Left lung (tissue), 10 donors: ENCODE data around the gene MRPL58. TPM values are rescaled to one million over a fixed set of nuclear protein-coding genes. Genes with fewer than 3 reads are reported as not detected.

Source experiments
- ATAC-seq: fragments of 200-7000 bp; cut with Tn5 transposase; one replicate; pipeline ENCODE4 v1.9.1; 2020; ENCODE audit warnings: moderate library complexity
- DNase-seq, 4 donors: peaks; one replicate each; pipeline ENCODE4 v3.0.0-alpha.2; 2013 to 2020
- H3K27ac ChIP-seq, 2 donors: fragments of 200-600 bp; sonication (generic) in 1 of 2; one replicate each; pipeline versions ENCODE4 v1.5.0 to v1.8.0; 2020 to 2021
- H3K27me3 ChIP-seq, 2 donors: fragments of 200-600 bp; sonication (generic) in 1 of 2; one replicate each; pipeline versions ENCODE4 v1.5.0 to v1.8.0; 2020 to 2021
- H3K36me3 ChIP-seq, 2 donors: fragments of 200-600 bp; sonication (generic) in 1 of 2; one replicate each; pipeline versions ENCODE4 v1.5.0 to v1.8.0; 2020 to 2021
- H3K4me1 ChIP-seq, 2 donors: fragments of 200-600 bp; one replicate each; pipeline ENCODE4 v1.8.0; 2021
- H3K4me3 ChIP-seq, 2 donors: fragments of 200-600 bp; sonication (generic) in 1 of 2; one replicate each; pipeline versions ENCODE4 v1.5.0 to v1.8.0; 2020 to 2021; ENCODE audit warnings: mild to moderate bottlenecking in 1 of 2
- H3K9me3 ChIP-seq, 2 donors: fragments of 200-600 bp; sonication (generic) in 1 of 2; one replicate each; pipeline versions ENCODE4 v1.5.0 to v1.8.0; 2020 to 2021
- CTCF ChIP-seq, 2 donors: fragments of 200-600 bp; sonication (generic) in 1 of 2; IDR thresholded peaks; one replicate each; pipeline versions ENCODE4 v1.5.0 to v1.8.0; 2021; ENCODE audit warnings: antibody characterized with exemption in 2 of 2
- intact Hi-C, 2 donors: fragments of 100-400 bp; cut with DNase I; formaldehyde crosslinking; loops; one replicate each; pipeline versions ENCODE4 v1.11.2 to v1.14.2; 2022
- polyA plus RNA-seq, 6 donors: library from polyadenylated mRNA; unstranded; fragments of 120-200 nt; gene quantifications; one replicate each; pipeline ENCODE4 v1.2.1, GENCODE V29; 2013; ENCODE audit not compliant: insufficient read length in 6 of 6
- total RNA-seq, 2 donors: library from RNA; stranded (reverse); fragmentation: NEBNext Ultra II Directional; extraction: Animal tissue kit (Norgen Biotek cat#: 25700); gene quantifications; one replicate each; pipeline ENCODE4 v1.2.1, GENCODE V29; 2021
- donor health status: DM: no; HTN: yes; CAD: no.
- donor health status: DM: no; HTN: no; CAD: no.

MRPL58 gene
- total and polyA plus RNA-seq, 8 donors = 18.8 to 32.8 (median 22.6) TPM

- DNase-seq (peak; percentile 92 to 98 (median 96)), ATAC-seq (peak; percentile 91)
- Histone ChIP-seq H3K4me3 (peak within 1 kb of the TSS; percentile 63 to 78), H3K27ac (peak within 1 kb of the TSS; percentile 80 to 96), H3K27me3 (peaks cover 0 to 26% of the 10 kb centered on the region in 2 donors), H3K9me3 (no peaks in the 10 kb centered on the region), H3K36me3 (no peaks in the 10 kb centered on the region), H3K4me1 (peaks cover 4 to 41% of the 10 kb centered on the region in 2 donors)
- intact Hi-C loops = no loop called here
- no peak for TF ChIP-seq CTCF (IDR thresholded peaks at IDR 0.05)
Observed at GRCh38 chr17:74987418-74987908, 25.0 kb upstream of the MRPL58 start, which contains the start of gene CDR2L. TSS of gene CDR2L (plus strand) at chr17:74987632. CDS start at chr17:74988044, 412 bp downstream.

GRCh38 chr17:74987909-74988711 is 24.4 kb upstream of the MRPL58 start:
- Histone ChIP-seq H3K9me3 (no peaks in the 10 kb centered on the region), H3K36me3 (no peaks in the 10 kb centered on the region), H3K4me3 (peak overlapping the region; percentile 63 to 78), H3K27me3 (peaks cover 0 to 19% of the 10 kb centered on the region in 2 donors), H3K27ac (peak overlapping the region; percentile 80 to 96), H3K4me1 (peaks cover 4 to 39% of the 10 kb centered on the region in 2 donors)
- peak; percentile 76 for ATAC-seq
- peak; percentile 80 to 92 (median 87) for DNase-seq
- intact Hi-C loops = no loop called here
- peak in 1 of 2 donors; percentile 17 for TF ChIP-seq CTCF (IDR thresholded peaks at IDR 0.05)

- intact Hi-C loops = no loop called here
- Histone ChIP-seq H3K4me1 (peaks cover 4 to 36% of the 10 kb centered on the region in 2 donors), H3K4me3 (no peak overlapping the region), H3K36me3 (no peaks in the 10 kb centered on the region), H3K27me3 (peaks cover 0 to 16% of the 10 kb centered on the region in 2 donors), H3K27ac (peak overlapping the region; percentile 23 to 26), H3K9me3 (no peaks in the 10 kb centered on the region)
- ATAC-seq (no peak), DNase-seq (no peak)
- no peak for TF ChIP-seq CTCF (IDR thresholded peaks at IDR 0.05)
Observed at GRCh38 chr17:74990581-74991105, 21.8 kb upstream of the MRPL58 start.

- Histone ChIP-seq H3K27ac (peak overlapping the region; percentile 45 to 69), H3K9me3 (no peaks in the 10 kb centered on the region), H3K4me3 (no peak overlapping the region), H3K4me1 (peaks cover 0 to 27% of the 10 kb centered on the region in 2 donors), H3K36me3 (no peaks in the 10 kb centered on the region), H3K27me3 (peaks cover 0 to 16% of the 10 kb centered on the region in 2 donors)
- ATAC-seq (no peak), DNase-seq (no peak)
- no peak for TF ChIP-seq CTCF (IDR thresholded peaks at IDR 0.05)
- intact Hi-C loops = no loop called here
Observed at GRCh38 chr17:74992223-74992622, 20.2 kb upstream of the MRPL58 start.

GRCh38 chr17:74994440-74994839 is 18.0 kb upstream of the MRPL58 start:
- Histone ChIP-seq H3K9me3 (no peaks in the 10 kb centered on the region), H3K27ac (no peak overlapping the region), H3K4me3 (no peak overlapping the region), H3K36me3 (no peaks in the 10 kb centered on the region), H3K27me3 (no peaks in the 10 kb centered on the region), H3K4me1 (peaks cover 0 to 10% of the 10 kb centered on the region in 2 donors)
- intact Hi-C loops = no loop called here
- DNase-seq = no peak
- ATAC-seq = no peak
- no peak for TF ChIP-seq CTCF (IDR thresholded peaks at IDR 0.05)
